ENCODE data around the gene KCTD20.

- no peak for TF ChIP-seq TAF1 (IDR thresholded peaks at IDR 0.05; ENCODE audit: low read depth)
- TF ChIP-seq, protein P1, sequence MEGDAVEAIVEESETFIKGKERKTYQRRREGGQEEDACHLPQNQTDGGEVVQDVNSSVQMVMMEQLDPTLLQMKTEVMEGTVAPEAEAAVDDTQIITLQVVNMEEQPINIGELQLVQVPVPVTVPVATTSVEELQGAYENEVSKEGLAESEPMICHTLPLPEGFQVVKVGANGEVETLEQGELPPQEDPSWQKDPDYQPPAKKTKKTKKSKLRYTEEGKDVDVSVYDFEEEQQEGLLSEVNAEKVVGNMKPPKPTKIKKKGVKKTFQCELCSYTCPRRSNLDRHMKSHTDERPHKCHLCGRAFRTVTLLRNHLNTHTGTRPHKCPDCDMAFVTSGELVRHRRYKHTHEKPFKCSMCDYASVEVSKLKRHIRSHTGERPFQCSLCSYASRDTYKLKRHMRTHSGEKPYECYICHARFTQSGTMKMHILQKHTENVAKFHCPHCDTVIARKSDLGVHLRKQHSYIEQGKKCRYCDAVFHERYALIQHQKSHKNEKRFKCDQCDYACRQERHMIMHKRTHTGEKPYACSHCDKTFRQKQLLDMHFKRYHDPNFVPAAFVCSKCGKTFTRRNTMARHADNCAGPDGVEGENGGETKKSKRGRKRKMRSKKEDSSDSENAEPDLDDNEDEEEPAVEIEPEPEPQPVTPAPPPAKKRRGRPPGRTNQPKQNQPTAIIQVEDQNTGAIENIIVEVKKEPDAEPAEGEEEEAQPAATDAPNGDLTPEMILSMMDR (IDR thresholded peaks at IDR 0.05; ENCODE audit: poor library complexity, severe bottlenecking), result no peak
- no peak for TF ChIP-seq RAD21 (conservative IDR thresholded peaks at IDR 0.05)
Measured at GRCh38 chr6:36488221-36488620, 45.4 kb downstream of the KCTD20 start.
